ENCODE results near the gene DISC1.

The DISC1 gene

DNA sequence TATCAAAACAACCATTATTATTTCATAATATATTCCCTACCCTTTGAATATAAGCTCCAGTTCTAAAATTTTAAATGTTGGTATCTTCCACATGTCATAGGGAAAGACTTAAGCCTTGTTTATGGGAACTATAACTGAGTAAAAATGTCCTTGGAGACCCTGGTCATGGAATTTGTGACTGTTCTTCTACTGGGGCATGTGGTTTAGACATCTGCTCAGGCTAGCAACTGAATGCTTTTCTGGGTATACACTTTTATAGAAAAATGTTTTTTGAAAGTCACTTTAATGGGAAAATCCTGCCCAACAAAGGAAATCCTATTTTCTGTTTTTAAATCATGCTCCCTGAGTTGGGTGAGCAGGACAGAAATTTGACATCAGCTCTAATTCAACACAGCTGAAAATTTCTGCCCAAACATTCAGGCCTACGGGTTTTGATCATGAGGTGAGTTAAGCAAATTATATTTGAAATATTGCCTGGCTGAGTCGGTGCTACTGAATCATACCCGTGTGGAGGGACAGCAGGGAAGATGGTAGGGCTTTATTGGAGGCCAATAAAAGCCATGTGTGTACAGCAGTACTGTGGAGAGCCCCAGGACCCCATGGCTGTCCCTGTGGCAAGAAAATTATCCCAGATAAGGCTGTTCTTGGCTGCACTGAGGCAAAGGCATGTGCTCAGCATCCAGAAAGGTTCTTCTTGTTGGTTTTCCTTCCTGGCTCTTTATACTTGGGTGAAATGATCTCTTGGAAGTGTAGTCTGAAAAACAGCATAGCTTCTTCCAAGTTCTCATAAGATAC, 391.8 kb downstream of the DISC1 start:
- DNase-seq (ENCODE audit: low read depth) = no peak
- no peak overlapping the region for H3K4me3 ChIP-seq (ENCODE audit: low read depth, low read length)
- TF ChIP-seq, protein P1, sequence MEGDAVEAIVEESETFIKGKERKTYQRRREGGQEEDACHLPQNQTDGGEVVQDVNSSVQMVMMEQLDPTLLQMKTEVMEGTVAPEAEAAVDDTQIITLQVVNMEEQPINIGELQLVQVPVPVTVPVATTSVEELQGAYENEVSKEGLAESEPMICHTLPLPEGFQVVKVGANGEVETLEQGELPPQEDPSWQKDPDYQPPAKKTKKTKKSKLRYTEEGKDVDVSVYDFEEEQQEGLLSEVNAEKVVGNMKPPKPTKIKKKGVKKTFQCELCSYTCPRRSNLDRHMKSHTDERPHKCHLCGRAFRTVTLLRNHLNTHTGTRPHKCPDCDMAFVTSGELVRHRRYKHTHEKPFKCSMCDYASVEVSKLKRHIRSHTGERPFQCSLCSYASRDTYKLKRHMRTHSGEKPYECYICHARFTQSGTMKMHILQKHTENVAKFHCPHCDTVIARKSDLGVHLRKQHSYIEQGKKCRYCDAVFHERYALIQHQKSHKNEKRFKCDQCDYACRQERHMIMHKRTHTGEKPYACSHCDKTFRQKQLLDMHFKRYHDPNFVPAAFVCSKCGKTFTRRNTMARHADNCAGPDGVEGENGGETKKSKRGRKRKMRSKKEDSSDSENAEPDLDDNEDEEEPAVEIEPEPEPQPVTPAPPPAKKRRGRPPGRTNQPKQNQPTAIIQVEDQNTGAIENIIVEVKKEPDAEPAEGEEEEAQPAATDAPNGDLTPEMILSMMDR (conservative IDR thresholded peaks at IDR 0.05; ENCODE audit: low read depth, low read length) = no peak

DNA sequence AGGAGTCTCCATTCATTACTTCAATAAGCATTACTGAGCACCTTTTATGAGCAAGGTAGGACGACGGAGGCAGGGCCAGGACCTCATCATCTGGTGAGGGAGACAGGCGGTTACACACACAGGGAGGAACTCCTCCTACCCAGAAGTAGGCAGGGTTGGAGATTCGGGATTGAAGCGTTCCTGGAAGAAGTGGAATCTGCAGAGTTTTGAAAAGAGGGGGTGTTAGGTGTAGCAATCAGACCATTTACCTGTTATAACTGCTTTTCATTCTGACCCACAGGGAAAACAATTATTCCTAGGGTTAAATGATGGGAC, 392.4 kb downstream of the DISC1 start:
- DNase-seq (ENCODE audit: low read depth) = no peak
- TF ChIP-seq, protein P1 (conservative IDR thresholded peaks at IDR 0.05; ENCODE audit: low read depth, low read length) = no peak

DNA sequence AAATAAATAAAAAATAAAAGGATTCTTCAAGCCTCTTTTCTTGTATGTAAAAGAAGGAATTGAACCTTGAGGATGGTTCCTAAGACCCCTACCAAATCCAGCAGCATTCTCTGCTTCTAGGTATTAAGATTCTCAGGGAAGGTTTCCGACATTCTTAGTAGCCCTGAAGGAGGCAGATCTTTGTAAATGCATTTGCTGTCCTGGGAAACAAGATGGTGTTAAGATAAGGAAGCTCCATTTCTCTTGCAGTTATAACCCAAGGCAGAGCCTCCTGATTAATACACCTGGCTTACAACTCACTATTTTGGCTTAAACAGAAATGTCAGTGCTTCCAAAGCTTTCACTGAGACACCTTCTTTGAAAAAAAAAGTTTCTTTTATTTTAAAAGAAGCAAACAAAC, 393.8 kb downstream of the DISC1 start:
- no peak overlapping the region for H3K4me3 ChIP-seq (ENCODE audit: low read depth, low read length)
- TF ChIP-seq, protein P1 (conservative IDR thresholded peaks at IDR 0.05; ENCODE audit: low read depth, low read length) = no peak
- no peak for DNase-seq (ENCODE audit: low read depth)

More for the DNA sequence above, 392.4 kb downstream of the DISC1 start:
- no peak overlapping the region for H3K4me3 ChIP-seq (ENCODE audit: low read depth, low read length)

DNA sequence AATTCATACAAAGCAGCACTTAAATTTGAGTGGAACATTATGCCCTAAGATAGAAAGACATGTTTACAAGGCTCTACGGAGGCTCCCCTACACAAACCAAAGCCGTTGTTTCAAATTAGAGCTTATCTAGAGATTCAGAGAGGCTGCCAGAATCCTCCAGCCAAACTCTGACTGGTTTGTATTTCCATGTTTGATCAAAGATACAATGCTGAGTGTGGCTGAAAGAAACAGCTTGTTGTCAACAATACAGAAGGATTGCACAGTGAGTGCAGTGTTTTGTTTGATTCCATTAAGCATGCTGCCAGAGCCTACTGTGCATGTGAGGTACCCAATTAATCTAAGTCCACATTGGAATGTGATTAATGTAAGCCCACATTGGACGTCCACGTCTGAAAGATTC, 402.7 kb downstream of the DISC1 start:
- no peak overlapping the region for H3K4me3 ChIP-seq (ENCODE audit: low read depth, low read length)
- DNase-seq (ENCODE audit: low read depth) = no peak
- TF ChIP-seq, protein P1 (conservative IDR thresholded peaks at IDR 0.05; ENCODE audit: low read depth, low read length) = no peak

DNA sequence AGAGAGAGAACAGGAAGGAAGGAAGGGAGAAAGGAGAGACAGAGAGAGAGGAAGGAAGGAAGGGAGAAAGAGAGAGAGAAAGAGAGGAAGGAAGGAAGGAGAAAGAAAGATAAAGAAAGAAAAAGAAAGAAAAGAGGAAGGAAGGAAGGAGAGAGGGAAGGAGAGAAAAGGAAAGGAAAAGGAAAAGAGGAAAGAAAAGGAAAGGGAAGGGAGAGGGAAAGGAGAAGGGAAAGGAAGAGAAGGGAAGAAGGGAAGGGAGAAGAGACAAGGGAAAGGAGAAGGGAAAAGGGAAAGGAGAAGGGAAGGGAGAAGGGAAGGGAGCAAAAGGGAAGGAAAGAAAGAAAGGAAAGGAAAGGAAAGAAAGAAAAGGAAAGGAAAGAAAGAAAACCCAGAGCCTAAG, 404.6 kb downstream of the DISC1 start:
- H3K4me3 ChIP-seq (ENCODE audit: low read depth, low read length) = no peak overlapping the region
- no peak for DNase-seq (ENCODE audit: low read depth)

DNA sequence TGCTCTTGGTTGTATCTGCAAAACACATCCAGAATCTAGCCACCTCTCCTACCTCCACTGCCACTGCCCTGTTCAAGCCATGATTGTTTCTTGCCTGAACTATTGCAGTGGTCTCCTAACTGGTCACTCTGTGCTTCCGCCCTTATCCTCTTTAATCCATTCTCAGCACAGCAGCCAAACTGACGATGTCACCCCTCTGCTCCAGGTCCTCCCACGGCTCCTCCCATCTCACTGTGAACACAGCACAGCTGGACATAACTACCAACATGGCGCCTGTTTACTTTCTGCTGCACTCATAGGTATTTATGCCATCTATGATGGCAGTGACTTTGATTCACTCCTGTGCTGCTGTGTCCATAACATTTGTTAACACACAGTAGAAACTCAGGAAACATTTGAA, 406.7 kb downstream of the DISC1 start:
- TF ChIP-seq, protein P1 (conservative IDR thresholded peaks at IDR 0.05; ENCODE audit: low read depth, low read length) = no peak
- no peak overlapping the region for H3K4me3 ChIP-seq (ENCODE audit: low read depth, low read length)
- DNase-seq (ENCODE audit: low read depth) = no peak

More for the DNA sequence above, 404.6 kb downstream of the DISC1 start:
- TF ChIP-seq, protein P1 (conservative IDR thresholded peaks at IDR 0.05; ENCODE audit: low read depth, low read length) = no peak

DNA sequence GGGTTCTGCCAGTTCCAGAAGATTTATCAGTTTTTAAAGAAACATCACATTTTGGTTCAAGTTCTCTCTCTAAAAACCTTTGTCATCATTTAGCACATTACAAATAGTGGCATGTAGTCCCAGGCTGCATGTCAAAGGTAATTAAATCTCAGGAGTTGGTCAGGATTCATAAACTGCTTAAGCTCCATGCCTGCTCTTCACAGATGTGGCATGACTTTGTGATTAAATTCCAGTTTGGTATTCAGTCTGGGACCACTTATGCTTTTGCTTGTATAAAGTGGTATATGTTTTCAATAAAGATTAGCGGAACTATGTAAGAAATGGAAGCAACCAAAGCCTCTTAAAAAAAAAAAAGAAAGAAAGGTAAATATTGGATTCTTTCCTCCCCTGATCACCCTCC, 408.0 kb downstream of the DISC1 start:
- no peak for DNase-seq (ENCODE audit: low read depth)
- no peak overlapping the region for H3K4me3 ChIP-seq (ENCODE audit: low read depth, low read length)
- TF ChIP-seq, protein P1 (conservative IDR thresholded peaks at IDR 0.05; ENCODE audit: low read depth, low read length) = no peak
